ENCODE measurements around the gene NEUROD1.

DNA sequence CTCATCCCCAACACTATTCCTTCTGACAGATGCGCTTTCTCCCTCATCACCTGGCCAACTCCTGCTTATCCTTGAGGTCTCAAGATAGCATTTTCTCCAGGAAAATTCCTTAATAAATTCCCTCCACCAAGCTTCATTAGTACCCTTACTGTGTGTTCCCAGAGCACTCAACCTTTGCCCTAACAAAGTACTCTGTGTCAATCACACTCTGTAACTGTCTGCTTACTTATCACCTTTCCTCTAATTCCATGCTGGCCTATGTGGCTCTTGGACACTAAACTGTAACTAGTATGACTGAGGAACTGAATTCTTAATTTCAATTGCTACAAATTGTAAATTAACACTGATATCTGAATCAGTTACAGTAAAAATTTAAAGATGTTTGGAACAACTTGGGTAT, 17.9 kb upstream of the NEUROD1 start:
- TF ChIP-seq, protein P1, sequence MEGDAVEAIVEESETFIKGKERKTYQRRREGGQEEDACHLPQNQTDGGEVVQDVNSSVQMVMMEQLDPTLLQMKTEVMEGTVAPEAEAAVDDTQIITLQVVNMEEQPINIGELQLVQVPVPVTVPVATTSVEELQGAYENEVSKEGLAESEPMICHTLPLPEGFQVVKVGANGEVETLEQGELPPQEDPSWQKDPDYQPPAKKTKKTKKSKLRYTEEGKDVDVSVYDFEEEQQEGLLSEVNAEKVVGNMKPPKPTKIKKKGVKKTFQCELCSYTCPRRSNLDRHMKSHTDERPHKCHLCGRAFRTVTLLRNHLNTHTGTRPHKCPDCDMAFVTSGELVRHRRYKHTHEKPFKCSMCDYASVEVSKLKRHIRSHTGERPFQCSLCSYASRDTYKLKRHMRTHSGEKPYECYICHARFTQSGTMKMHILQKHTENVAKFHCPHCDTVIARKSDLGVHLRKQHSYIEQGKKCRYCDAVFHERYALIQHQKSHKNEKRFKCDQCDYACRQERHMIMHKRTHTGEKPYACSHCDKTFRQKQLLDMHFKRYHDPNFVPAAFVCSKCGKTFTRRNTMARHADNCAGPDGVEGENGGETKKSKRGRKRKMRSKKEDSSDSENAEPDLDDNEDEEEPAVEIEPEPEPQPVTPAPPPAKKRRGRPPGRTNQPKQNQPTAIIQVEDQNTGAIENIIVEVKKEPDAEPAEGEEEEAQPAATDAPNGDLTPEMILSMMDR (IDR thresholded peaks at IDR 0.05), result no peak
- no peak for TF ChIP-seq POLR2A (IDR thresholded peaks at IDR 0.05)

All from heart left ventricle (tissue), 13 donors.